Skin epidermis (tissue), 12 donors: Measurements from ENCODE around the gene SUCO.
A peak's percentile ranks its signal among the peaks of the same experiment; 100 is the strongest.

Experiments
- H3K27ac ChIP-seq, 21 experiments: fragments of 200-600 bp; sonication (generic) in 11 of 21; one replicate each; pipeline ENCODE4 v1.5.0; 2020; ENCODE audit warnings: mild to moderate bottlenecking in 3 of 21, inconsistent platforms in 2 of 21, moderate library complexity in 2 of 21
- H3K4me3 ChIP-seq, 7 experiments: fragments of 200-600 bp; sonication (generic) in 2 of 7; one replicate each; pipeline ENCODE4 v1.5.0; 2020; ENCODE audit warnings: inconsistent platforms in 2 of 7, mild to moderate bottlenecking in 2 of 7, moderate library complexity in 1 of 7

The SUCO gene

GRCh38 chr1:172630056-172630818 lies 97.3 kb downstream of the SUCO start:
- Histone ChIP-seq H3K27ac (no peak overlapping the region), H3K4me3 (no peak overlapping the region)

- Histone ChIP-seq H3K27ac (no peak overlapping the region), H3K4me3 (no peak overlapping the region)
Measured at GRCh38 chr1:172630868-172631267, 97.9 kb downstream of the SUCO start.

GRCh38 chr1:172637522-172637921 lies 104.6 kb downstream of the SUCO start:
- Histone ChIP-seq H3K27ac (peak overlapping the region in 6 of 21 experiments; percentile 60 to 87 (median 83)), H3K4me3 (no peak overlapping the region)

GRCh38 chr1:172638249-172638648 lies 105.3 kb downstream of the SUCO start:
- no peak overlapping the region for H3K4me3 ChIP-seq
- H3K27ac ChIP-seq = peak overlapping the region in 10 of 21 experiments; percentile 13 to 88 (median 82)

- no peak overlapping the region for H3K4me3 ChIP-seq
- H3K27ac ChIP-seq = peak overlapping the region in 14 of 21 experiments; percentile 19 to 88 (median 72)
Measured at GRCh38 chr1:172638885-172639831, 106.2 kb downstream of the SUCO start.

GRCh38 chr1:172640111-172640510 lies 107.2 kb downstream of the SUCO start:
- peak overlapping the region in 7 of 21 experiments; percentile 56 to 88 (median 83) for H3K27ac ChIP-seq

GRCh38 chr1:172641492-172641891 lies 108.5 kb downstream of the SUCO start:
- H3K4me3 ChIP-seq = no peak overlapping the region

More at GRCh38 chr1:172640111-172640510, 107.2 kb downstream of the SUCO start:
- H3K4me3 ChIP-seq = no peak overlapping the region

GRCh38 chr1:172642970-172643369 lies 110.0 kb downstream of the SUCO start:
- H3K27ac ChIP-seq = peak overlapping the region in 2 of 21 experiments; percentile 33 to 67
- no peak overlapping the region for H3K4me3 ChIP-seq

More at GRCh38 chr1:172641492-172641891, 108.5 kb downstream of the SUCO start:
- H3K27ac ChIP-seq = peak overlapping the region in 1 of 21 experiments; percentile 87

- peak overlapping the region in 1 of 21 experiments; percentile 53 for H3K27ac ChIP-seq
- H3K4me3 ChIP-seq = no peak overlapping the region
Measured at GRCh38 chr1:172646653-172647052, 113.7 kb downstream of the SUCO start.

- H3K4me3 ChIP-seq = no peak overlapping the region
- peak overlapping the region in 1 of 21 experiments; percentile 53 for H3K27ac ChIP-seq
Measured at GRCh38 chr1:172647110-172647564, 114.2 kb downstream of the SUCO start.

GRCh38 chr1:172647987-172648386 lies 115.0 kb downstream of the SUCO start:
- H3K4me3 ChIP-seq = no peak overlapping the region
- H3K27ac ChIP-seq = peak overlapping the region in 1 of 21 experiments; percentile 53

- H3K27ac ChIP-seq = no peak overlapping the region
- H3K4me3 ChIP-seq = no peak overlapping the region
Measured at GRCh38 chr1:172650474-172651193, 117.7 kb downstream of the SUCO start.

GRCh38 chr1:172653015-172653709 lies 120.2 kb downstream of the SUCO start:
- Histone ChIP-seq H3K4me3 (no peak overlapping the region), H3K27ac (no peak overlapping the region)

- Histone ChIP-seq H3K4me3 (no peak overlapping the region), H3K27ac (no peak overlapping the region)
Measured at GRCh38 chr1:172654535-172654934, 121.6 kb downstream of the SUCO start.

- Histone ChIP-seq H3K4me3 (no peak overlapping the region), H3K27ac (no peak overlapping the region)
Measured at GRCh38 chr1:172656576-172656975, 123.6 kb downstream of the SUCO start.

GRCh38 chr1:172657586-172657985 lies 124.6 kb downstream of the SUCO start:
- H3K4me3 ChIP-seq = no peak overlapping the region
- peak overlapping the region in 1 of 21 experiments; percentile 87 for H3K27ac ChIP-seq

- peak within 1 kb of the TSS in 12 of 21 experiments; percentile 28 to 87 (median 71) for H3K27ac ChIP-seq
- peak within 1 kb of the TSS; percentile 1 to 26 (median 17) for H3K4me3 ChIP-seq
Measured at GRCh38 chr1:172658871-172659453, 126.0 kb downstream of the SUCO start, which contains the start of gene FASLG. Gene FASLG, plus strand, starts transcription at chr1:172659103. Its CDS starts 99 bp downstream, at chr1:172659202.

- peak overlapping the region in 3 of 7 experiments; percentile 2 to 26 (median 4) for H3K4me3 ChIP-seq
- H3K27ac ChIP-seq = peak overlapping the region in 4 of 21 experiments; percentile 79 to 87 (median 80)
Measured at GRCh38 chr1:172661107-172661506, 128.2 kb downstream of the SUCO start.
